ENCODE results near the gene TLR3.

TLR3 gene

DNA sequence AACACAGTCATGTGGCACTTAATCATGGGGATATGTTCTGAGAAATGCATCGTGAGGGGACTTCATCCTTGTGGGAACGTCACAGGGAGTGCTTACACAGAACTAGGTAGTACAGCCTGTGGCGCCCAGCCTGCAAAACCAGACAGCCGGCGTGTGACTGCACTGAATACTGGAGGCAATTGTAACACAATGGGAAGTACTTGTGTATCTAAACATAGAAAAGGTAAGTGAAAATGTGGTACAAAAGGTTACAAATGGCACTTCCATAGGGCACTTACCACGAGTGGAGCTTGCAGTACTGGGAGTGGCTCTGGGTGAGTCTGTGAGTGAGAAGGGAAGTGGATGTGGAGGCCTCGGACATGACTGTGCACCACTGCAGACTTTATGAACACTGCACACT lies 5.2 kb downstream of the TLR3 start:
- DNase-seq: no peak
- H3K27me3 ChIP-seq: peaks cover 19% of the 10 kb centered on the region
- no peak for TF ChIP-seq CTCF (IDR thresholded peaks at IDR 0.05; ENCODE audit: low read depth, low read length)
- H3K36me3 ChIP-seq: no peaks in the 10 kb centered on the region
- H3K9me3 ChIP-seq: no peaks in the 10 kb centered on the region
- H3K4me3 ChIP-seq (ENCODE audit: low read depth, low read length): no peak overlapping the region
- no peaks in the 10 kb centered on the region for H3K4me1 ChIP-seq

DNA sequence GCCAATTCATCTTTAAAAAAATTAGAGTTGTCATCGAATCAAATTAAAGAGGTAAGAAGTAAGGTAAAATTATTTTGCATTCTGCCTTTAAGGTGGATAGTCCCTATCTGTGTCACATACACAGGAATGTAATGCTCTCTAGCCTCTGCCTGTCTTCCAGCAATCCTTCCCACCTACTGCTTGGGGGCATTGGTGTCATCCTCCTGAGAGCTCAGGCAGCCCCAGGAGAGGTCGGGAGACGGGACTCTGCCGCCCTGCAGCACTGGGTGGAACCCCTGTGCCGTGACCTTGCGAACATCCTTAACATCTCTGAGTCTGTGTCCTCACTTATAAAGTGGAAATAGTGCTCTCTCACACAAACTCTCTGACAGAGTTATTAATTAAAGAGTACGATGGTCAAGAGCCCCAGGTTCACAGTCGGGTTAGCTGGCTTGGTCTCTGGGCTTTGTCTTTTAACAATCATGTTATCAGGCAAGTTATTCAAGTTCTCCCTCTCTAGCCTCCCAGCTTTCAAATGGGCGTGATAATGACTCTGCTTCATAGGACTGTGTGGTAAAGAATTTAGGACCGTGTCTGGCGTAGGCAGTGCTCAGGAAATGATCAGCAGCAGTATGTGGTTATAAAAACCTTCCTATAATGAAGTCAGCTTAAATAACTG lies 10.2 kb downstream of the TLR3 start:
- TF ChIP-seq CTCF (IDR thresholded peaks at IDR 0.05; ENCODE audit: low read depth, low read length): no peak

DNA sequence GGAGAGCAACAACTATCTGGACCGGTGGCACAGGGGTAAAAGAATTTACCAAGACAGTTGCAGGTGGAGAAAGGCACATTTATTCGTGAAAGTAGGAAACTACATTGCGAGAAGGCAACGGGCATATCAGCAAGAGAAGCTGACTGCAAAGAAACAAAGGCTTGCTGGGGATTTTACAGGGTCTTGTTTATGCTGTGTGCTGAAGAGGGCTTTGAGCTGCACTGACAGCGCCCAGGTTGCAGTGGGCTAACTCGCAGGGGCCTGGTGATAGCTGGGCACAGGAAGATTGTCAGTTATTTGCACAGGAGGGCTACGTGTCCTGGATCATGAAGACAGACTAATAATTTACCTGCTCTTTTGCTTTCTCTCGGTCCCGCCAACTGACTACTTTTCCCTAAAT lies 10.7 kb downstream of the TLR3 start:
- no peak for TF ChIP-seq CTCF (IDR thresholded peaks at IDR 0.05; ENCODE audit: low read depth, low read length)
- Histone ChIP-seq H3K9me3 (no peaks in the 10 kb centered on the region), H3K36me3 (no peaks in the 10 kb centered on the region), H3K27me3 (peaks cover 26% of the 10 kb centered on the region), H3K4me3 (ENCODE audit: low read depth, low read length) (no peak overlapping the region), H3K4me1 (no peaks in the 10 kb centered on the region)
- DNase-seq: no peak

More for the DNA sequence above, 10.2 kb downstream of the TLR3 start:
- Histone ChIP-seq H3K4me1 (no peaks in the 10 kb centered on the region), H3K36me3 (no peaks in the 10 kb centered on the region), H3K4me3 (ENCODE audit: low read depth, low read length) (no peak overlapping the region), H3K27me3 (peaks cover 26% of the 10 kb centered on the region), H3K9me3 (no peaks in the 10 kb centered on the region)
- no peak for DNase-seq

DNA sequence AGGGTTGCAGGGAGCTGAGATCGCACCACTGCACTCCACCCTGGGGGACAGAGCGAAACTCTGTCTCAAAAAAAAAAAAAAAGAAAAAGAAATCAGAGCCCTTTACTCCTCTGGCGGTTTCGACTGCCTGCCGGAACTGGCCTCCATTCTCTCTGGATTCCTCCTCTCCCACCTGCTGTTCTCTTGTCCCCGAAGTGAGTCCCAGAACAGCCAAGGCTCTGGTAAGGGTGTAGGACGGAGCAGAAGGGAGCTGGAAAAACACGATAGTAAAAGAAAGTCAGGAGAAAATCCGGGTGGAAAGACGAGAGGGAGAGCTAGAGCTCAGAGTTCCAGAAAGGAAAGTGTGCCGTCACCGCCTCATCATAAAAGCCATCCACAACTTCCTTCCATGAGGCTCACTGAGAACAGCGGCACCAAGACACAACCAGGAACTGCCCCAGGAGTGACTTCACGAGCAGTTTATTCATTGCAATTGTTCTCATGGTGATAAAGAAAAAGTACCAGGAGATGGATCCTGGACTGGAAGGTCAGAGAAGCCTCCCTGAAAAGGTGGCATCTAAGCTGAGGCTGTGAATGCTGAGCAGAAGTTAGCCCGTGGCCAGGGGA lies 12.3 kb downstream of the TLR3 start:
- Histone ChIP-seq H3K4me1 (no peaks in the 10 kb centered on the region), H3K27me3 (peaks cover 26% of the 10 kb centered on the region), H3K36me3 (no peaks in the 10 kb centered on the region), H3K4me3 (ENCODE audit: low read depth, low read length) (no peak overlapping the region), H3K9me3 (no peaks in the 10 kb centered on the region)
- TF ChIP-seq CTCF (IDR thresholded peaks at IDR 0.05; ENCODE audit: low read depth, low read length): no peak
- no peak for DNase-seq

- Histone ChIP-seq H3K27me3 (peaks cover 25% of the 10 kb centered on the region), H3K9me3 (no peaks in the 10 kb centered on the region), H3K4me3 (ENCODE audit: low read depth, low read length) (no peak overlapping the region), H3K4me1 (no peaks in the 10 kb centered on the region), H3K36me3 (no peaks in the 10 kb centered on the region)
- DNase-seq: no peak
- TF ChIP-seq CTCF (IDR thresholded peaks at IDR 0.05; ENCODE audit: low read depth, low read length): no peak
These were observed 13.3 kb downstream of the TLR3 start for GRCh38 chr4:186082221-186082620.

- Histone ChIP-seq H3K4me1 (no peaks in the 10 kb centered on the region), H3K4me3 (ENCODE audit: low read depth, low read length) (no peak overlapping the region), H3K27me3 (peaks cover 16% of the 10 kb centered on the region), H3K9me3 (no peaks in the 10 kb centered on the region), H3K36me3 (no peaks in the 10 kb centered on the region)
- TF ChIP-seq CTCF (IDR thresholded peaks at IDR 0.05; ENCODE audit: low read depth, low read length): no peak
- DNase-seq: no peak
These were observed 19.6 kb downstream of the TLR3 start for GRCh38 chr4:186088523-186088922.

Data from BE2C (cell line).